ENCODE results near the gene ART1. TPM values are rescaled to one million over a fixed set of nuclear protein-coding genes. Genes with fewer than 3 reads are reported as not detected.
"Not testable (repeated sequence)": the region's sequence is repeated elsewhere in the genome, so short reads cannot be mapped to it uniquely, and the experiment has no call there.

The ART1 gene
- total RNA-seq, 1 donor from 2014 or later = 0.29 TPM

GRCh38 chr11:3642071-3642951 lies 2.6 kb upstream of the ART1 start:
- Histone ChIP-seq H3K4me1 (peaks cover 10% of the 10 kb centered on the region), H3K27me3 (no peaks in the 10 kb centered on the region), H3K9me3 (no peaks in the 10 kb centered on the region), H3K4me3 (peak overlapping the region; percentile 67), H3K36me3 (no peaks in the 10 kb centered on the region), H3K27ac (peak overlapping the region; percentile 42)
- peak; percentile 92 for DNase-seq
- ATAC-seq = peak; percentile 94
- TF ChIP-seq CTCF (IDR thresholded peaks at IDR 0.05) = no peak
- intact Hi-C loops (cut with DNase I) = no loop called here

- H3K36me3 ChIP-seq; DNase-seq; H3K27ac ChIP-seq; ATAC-seq; H3K9me3 ChIP-seq; intact Hi-C loops (cut with DNase I); H3K27me3 ChIP-seq: not testable (repeated sequence)
- Histone ChIP-seq H3K4me1 (peaks cover 10% of the 10 kb centered on the region), H3K4me3 (peak overlapping the region; percentile 67)
Observed at GRCh38 chr11:3643102-3643546, 1.8 kb upstream of the ART1 start.

GRCh38 chr11:3645552-3645951 lies 624 bp downstream of the ART1 start:
- intact Hi-C loops (cut with DNase I) = no loop called here
- TF ChIP-seq CTCF (IDR thresholded peaks at IDR 0.05) = no peak
- Histone ChIP-seq H3K4me3 (no peak overlapping the region), H3K4me1 (peaks cover 10% of the 10 kb centered on the region), H3K36me3 (no peaks in the 10 kb centered on the region), H3K27ac (no peak overlapping the region), H3K9me3 (no peaks in the 10 kb centered on the region), H3K27me3 (no peaks in the 10 kb centered on the region)
- ATAC-seq (no peak), DNase-seq (no peak)

GRCh38 chr11:3648843-3649242 lies 3.9 kb downstream of the ART1 start:
- H3K4me1 ChIP-seq; H3K4me3 ChIP-seq; H3K9me3 ChIP-seq; intact Hi-C loops (cut with DNase I); DNase-seq; H3K27me3 ChIP-seq; H3K36me3 ChIP-seq; ATAC-seq; H3K27ac ChIP-seq: not testable (repeated sequence)

GRCh38 chr11:3649374-3649773 lies 4.4 kb downstream of the ART1 start:
- H3K9me3 ChIP-seq; H3K4me1 ChIP-seq; H3K4me3 ChIP-seq; DNase-seq; H3K36me3 ChIP-seq; H3K27me3 ChIP-seq; H3K27ac ChIP-seq; ATAC-seq; intact Hi-C loops (cut with DNase I): not testable (repeated sequence)

GRCh38 chr11:3652514-3652913 lies 7.6 kb downstream of the ART1 start:
- H3K4me1 ChIP-seq; H3K27me3 ChIP-seq; H3K36me3 ChIP-seq; H3K9me3 ChIP-seq; H3K27ac ChIP-seq; ATAC-seq; intact Hi-C loops (cut with DNase I); H3K4me3 ChIP-seq; DNase-seq: not testable (repeated sequence)

- Histone ChIP-seq H3K4me1 (no peaks in the 10 kb centered on the region), H3K4me3 (no peak overlapping the region), H3K36me3 (no peaks in the 10 kb centered on the region), H3K27ac (no peak overlapping the region), H3K9me3 (no peaks in the 10 kb centered on the region), H3K27me3 (no peaks in the 10 kb centered on the region)
- ATAC-seq (no peak), DNase-seq (no peak)
- no peak for TF ChIP-seq CTCF (IDR thresholded peaks at IDR 0.05)
- intact Hi-C loops (cut with DNase I) = no loop called here
Observed at GRCh38 chr11:3655547-3655946, 10.6 kb downstream of the ART1 start.

GRCh38 chr11:3657331-3657730 lies 12.4 kb downstream of the ART1 start:
- ATAC-seq; DNase-seq; H3K27ac ChIP-seq; intact Hi-C loops (cut with DNase I); H3K36me3 ChIP-seq; H3K4me1 ChIP-seq; H3K27me3 ChIP-seq; H3K9me3 ChIP-seq; H3K4me3 ChIP-seq: not testable (repeated sequence)

Data from upper lobe of right lung (tissue), 1 donor.